Measurements from ENCODE around the gene LPIN1.

The LPIN1 gene

GRCh38 chr2:11828933-11829323, 82.5 kb downstream of the LPIN1 start:
- H3K4me3 ChIP-seq (ENCODE audit: low read length) = no peak overlapping the region
- TF ChIP-seq CTCF (conservative IDR thresholded peaks at IDR 0.05; ENCODE audit: low read depth, low read length) = no peak
- no peak for DNase-seq (ENCODE audit: low read depth)

GRCh38 chr2:11829324-11829946, 83.0 kb downstream of the LPIN1 start:
- peak overlapping the region; percentile 35 for H3K4me3 ChIP-seq (ENCODE audit: low read length)
- TF ChIP-seq CTCF (conservative IDR thresholded peaks at IDR 0.05; ENCODE audit: low read depth, low read length) = peak; percentile 64
- DNase-seq (ENCODE audit: low read depth) = peak; percentile 24

- peak; percentile 60 for TF ChIP-seq CTCF (conservative IDR thresholded peaks at IDR 0.05; ENCODE audit: low read depth, low read length)
- DNase-seq (ENCODE audit: low read depth) = peak; percentile 92
- peak overlapping the region; percentile 35 for H3K4me3 ChIP-seq (ENCODE audit: low read length)
Measured at GRCh38 chr2:11829947-11830707, 83.7 kb downstream of the LPIN1 start.

GRCh38 chr2:11830708-11831301, 84.4 kb downstream of the LPIN1 start:
- DNase-seq (ENCODE audit: low read depth) = no peak
- TF ChIP-seq CTCF (conservative IDR thresholded peaks at IDR 0.05; ENCODE audit: low read depth, low read length) = no peak
- H3K4me3 ChIP-seq (ENCODE audit: low read length) = peak overlapping the region; percentile 35

GRCh38 chr2:11831415-11831814, 85.0 kb downstream of the LPIN1 start:
- TF ChIP-seq CTCF (conservative IDR thresholded peaks at IDR 0.05; ENCODE audit: low read depth, low read length) = no peak
- H3K4me3 ChIP-seq (ENCODE audit: low read length) = no peak overlapping the region
- no peak for DNase-seq (ENCODE audit: low read depth)

GRCh38 chr2:11832531-11832930, 86.1 kb downstream of the LPIN1 start:
- no peak for TF ChIP-seq CTCF (conservative IDR thresholded peaks at IDR 0.05; ENCODE audit: low read depth, low read length)
- DNase-seq (ENCODE audit: low read depth) = no peak

More at GRCh38 chr2:11832531-11832930, 86.1 kb downstream of the LPIN1 start:
- no peak overlapping the region for H3K4me3 ChIP-seq (ENCODE audit: low read length)
